Panc1 (cell line): Measurements from ENCODE around the gene TPRG1. TPM values are rescaled to one million over a fixed set of nuclear protein-coding genes. Genes with fewer than 3 reads are reported as not detected.

Source experiments
- ATAC-seq: fragments of 200-7000 bp; cut with Tn5 transposase; 2 replicates; pipeline ENCODE4 v1.9.1; 2020; ENCODE audit warnings: mild to moderate bottlenecking, moderate library complexity
- BruUV-seq: library from RNA; stranded (reverse); fragments of 400-500 nt; replicated peaks from 2 replicates; lab custom pipeline; 2021; lab: Mats Ljungman, UMichigan
- CTCF ChIA-PET: fragments of 300-600 bp; sonication (Branson Sonifier 250); formaldehyde crosslinking; loops from one replicate; lab custom pipeline; 2022; ENCODE audit warnings: antibody characterized with exemption; lab: Charles Lee
- POLR2A ChIA-PET: fragments of 300-600 bp; sonication (Branson Sonifier 250); formaldehyde crosslinking; loops from one replicate; lab custom pipeline; 2022; ENCODE audit warnings: antibody characterized with exemption; lab: Charles Lee
- DNase-seq: peaks from one replicate; pipeline ENCODE4 v3.0.0-alpha.2; 2010; ENCODE audit warnings: low read depth, low spot score
- H3K27ac ChIP-seq: 2 replicates; pipeline ENCODE4 v1.5.1; 2011; ENCODE audit warnings: mild to moderate bottlenecking, low read length, inconsistent platforms
- H3K27me3 ChIP-seq: fragments of 200-500 bp; sonication (Bioruptor generic); 2 replicates; pipeline ENCODE4 v1.6.0; 2014; ENCODE audit warnings: low read length, inconsistent platforms; ENCODE audit not compliant: control insufficient read depth, insufficient read depth
- H3K36me3 ChIP-seq: fragments of 200-500 bp; sonication (Bioruptor generic); 2 replicates; pipeline ENCODE4 v1.5.1; 2014; ENCODE audit warnings: inconsistent platforms, mild to moderate bottlenecking, low read length, moderate library complexity; ENCODE audit not compliant: control insufficient read depth, insufficient read depth
- H3K4me1 ChIP-seq: 2 replicates; pipeline ENCODE4 v1.5.1; 2011; ENCODE audit warnings: inconsistent platforms, mild to moderate bottlenecking, low read length, moderate library complexity; ENCODE audit not compliant: control insufficient read depth, insufficient read depth
- H3K4me3 ChIP-seq, 2 experiments: 2 replicates each; pipeline ENCODE4 v1.5.1; 2011 to 2012; ENCODE audit warnings: low read depth in 2 of 2, low read length in 2 of 2, mild to moderate bottlenecking in 2 of 2, inconsistent platforms in 1 of 2, moderate library complexity in 1 of 2
- H3K9me3 ChIP-seq: fragments of 200-500 bp; sonication (Bioruptor generic); 2 replicates; pipeline ENCODE4 v1.5.1; 2014; ENCODE audit warnings: low read depth, mild to moderate bottlenecking, inconsistent platforms, low read length, moderate library complexity; ENCODE audit not compliant: control insufficient read depth, insufficient read depth
- POLR2AphosphoS5 ChIP-seq: IDR thresholded peaks from 2 replicates; pipeline ENCODE4 v1.6.1; 2012; ENCODE audit warnings: mild to moderate bottlenecking, low read depth, low read length, moderate library complexity
- SIN3A ChIP-seq: IDR thresholded peaks from 2 replicates; pipeline ENCODE4 v1.6.1; 2012; ENCODE audit warnings: low read depth, mild to moderate bottlenecking, low read length, moderate library complexity, borderline replicate concordance; ENCODE audit not compliant: insufficient read depth
- TCF7L2 ChIP-seq: IDR thresholded peaks from 2 replicates; pipeline ENCODE4 v1.6.1; 2011; ENCODE audit warnings: mild to moderate bottlenecking, low read depth, low read length, inconsistent platforms
- in situ Hi-C: cut with HindIII; loops from 2 replicates; pipeline ENCODE4 v1.10.0; 2016; ENCODE audit warnings: low sequenced_read_pairs, low pct_unique_long_range_greater_than_20kb
- intact Hi-C: fragments of 100-400 bp; cut with micrococcal nuclease; formaldehyde crosslinking; loops from one replicate; pipeline ENCODE4 v1.10.0; 2022; ENCODE audit not compliant: unreplicated experiment
- total RNA-seq: library from RNA; stranded (reverse); gene quantifications from one replicate; pipeline ENCODE4 v1.2.1, GENCODE V29; 2021; ENCODE audit not compliant: unreplicated experiment
- TF ChIP-seq, protein P1 (sequence below): fragments of 450-650 bp; IDR thresholded peaks from 2 replicates; pipeline ENCODE4 v1.5.1; 2017; ENCODE audit warnings: mild to moderate bottlenecking
- TF ChIP-seq, protein P2 (sequence below), 2 experiments: IDR thresholded peaks; 2 replicates each; pipeline ENCODE4 v1.6.1; 2011 to 2012; ENCODE audit warnings: low read depth in 2 of 2, control low read depth in 1 of 2, low read length in 1 of 2, mild to moderate bottlenecking in 1 of 2, moderate library complexity in 1 of 2; ENCODE audit not compliant: insufficient read depth in 1 of 2

TPRG1 gene
- total RNA-seq, 1 experiment from 2014 or later: not detected

DNA sequence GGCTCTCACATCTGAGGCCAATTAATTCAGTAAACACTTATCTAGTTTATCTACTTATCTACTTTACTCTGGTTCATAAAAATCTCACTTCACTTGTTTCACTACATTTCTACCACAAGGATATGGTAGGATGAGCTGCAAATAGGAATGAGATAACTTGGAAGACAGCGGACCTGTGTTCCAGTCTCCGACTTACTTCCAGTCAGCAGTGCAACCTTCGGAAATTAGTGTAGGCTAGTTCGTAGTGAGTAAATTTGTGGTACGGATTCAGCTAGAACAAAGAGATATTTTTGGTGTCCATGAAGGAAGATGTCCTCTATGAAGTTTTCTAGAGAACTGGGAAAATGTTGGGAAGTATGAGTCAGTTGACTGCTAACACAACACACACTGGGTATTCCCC is 66.3 kb downstream of the TPRG1 start:
- no peak for ATAC-seq
- Histone ChIP-seq H3K4me1 (no peaks in the 10 kb centered on the region), H3K27me3 (no peaks in the 10 kb centered on the region; the same call in 1 of the 2 replicates), H3K36me3 (no peaks in the 10 kb centered on the region), H3K4me3 (no peak overlapping the region), H3K9me3 (no peaks in the 10 kb centered on the region), H3K27ac (no peak overlapping the region)
- DNase-seq: no peak
- intact Hi-C loops (no loop called here), in situ Hi-C loops (no loop called here)
- TF ChIP-seq SIN3A: no peak
- TF ChIP-seq, protein P1, sequence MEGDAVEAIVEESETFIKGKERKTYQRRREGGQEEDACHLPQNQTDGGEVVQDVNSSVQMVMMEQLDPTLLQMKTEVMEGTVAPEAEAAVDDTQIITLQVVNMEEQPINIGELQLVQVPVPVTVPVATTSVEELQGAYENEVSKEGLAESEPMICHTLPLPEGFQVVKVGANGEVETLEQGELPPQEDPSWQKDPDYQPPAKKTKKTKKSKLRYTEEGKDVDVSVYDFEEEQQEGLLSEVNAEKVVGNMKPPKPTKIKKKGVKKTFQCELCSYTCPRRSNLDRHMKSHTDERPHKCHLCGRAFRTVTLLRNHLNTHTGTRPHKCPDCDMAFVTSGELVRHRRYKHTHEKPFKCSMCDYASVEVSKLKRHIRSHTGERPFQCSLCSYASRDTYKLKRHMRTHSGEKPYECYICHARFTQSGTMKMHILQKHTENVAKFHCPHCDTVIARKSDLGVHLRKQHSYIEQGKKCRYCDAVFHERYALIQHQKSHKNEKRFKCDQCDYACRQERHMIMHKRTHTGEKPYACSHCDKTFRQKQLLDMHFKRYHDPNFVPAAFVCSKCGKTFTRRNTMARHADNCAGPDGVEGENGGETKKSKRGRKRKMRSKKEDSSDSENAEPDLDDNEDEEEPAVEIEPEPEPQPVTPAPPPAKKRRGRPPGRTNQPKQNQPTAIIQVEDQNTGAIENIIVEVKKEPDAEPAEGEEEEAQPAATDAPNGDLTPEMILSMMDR: no peak
- TF ChIP-seq TCF7L2: no peak
- TF ChIP-seq, protein P2, sequence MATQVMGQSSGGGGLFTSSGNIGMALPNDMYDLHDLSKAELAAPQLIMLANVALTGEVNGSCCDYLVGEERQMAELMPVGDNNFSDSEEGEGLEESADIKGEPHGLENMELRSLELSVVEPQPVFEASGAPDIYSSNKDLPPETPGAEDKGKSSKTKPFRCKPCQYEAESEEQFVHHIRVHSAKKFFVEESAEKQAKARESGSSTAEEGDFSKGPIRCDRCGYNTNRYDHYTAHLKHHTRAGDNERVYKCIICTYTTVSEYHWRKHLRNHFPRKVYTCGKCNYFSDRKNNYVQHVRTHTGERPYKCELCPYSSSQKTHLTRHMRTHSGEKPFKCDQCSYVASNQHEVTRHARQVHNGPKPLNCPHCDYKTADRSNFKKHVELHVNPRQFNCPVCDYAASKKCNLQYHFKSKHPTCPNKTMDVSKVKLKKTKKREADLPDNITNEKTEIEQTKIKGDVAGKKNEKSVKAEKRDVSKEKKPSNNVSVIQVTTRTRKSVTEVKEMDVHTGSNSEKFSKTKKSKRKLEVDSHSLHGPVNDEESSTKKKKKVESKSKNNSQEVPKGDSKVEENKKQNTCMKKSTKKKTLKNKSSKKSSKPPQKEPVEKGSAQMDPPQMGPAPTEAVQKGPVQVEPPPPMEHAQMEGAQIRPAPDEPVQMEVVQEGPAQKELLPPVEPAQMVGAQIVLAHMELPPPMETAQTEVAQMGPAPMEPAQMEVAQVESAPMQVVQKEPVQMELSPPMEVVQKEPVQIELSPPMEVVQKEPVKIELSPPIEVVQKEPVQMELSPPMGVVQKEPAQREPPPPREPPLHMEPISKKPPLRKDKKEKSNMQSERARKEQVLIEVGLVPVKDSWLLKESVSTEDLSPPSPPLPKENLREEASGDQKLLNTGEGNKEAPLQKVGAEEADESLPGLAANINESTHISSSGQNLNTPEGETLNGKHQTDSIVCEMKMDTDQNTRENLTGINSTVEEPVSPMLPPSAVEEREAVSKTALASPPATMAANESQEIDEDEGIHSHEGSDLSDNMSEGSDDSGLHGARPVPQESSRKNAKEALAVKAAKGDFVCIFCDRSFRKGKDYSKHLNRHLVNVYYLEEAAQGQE (IDR thresholded peaks at IDR 0.05; ENCODE audit: insufficient read depth in 1 of 2, low read depth in 2 of 2, low read length in 1 of 2): no peak
- no peak for TF ChIP-seq POLR2AphosphoS5
- BruUV-seq: no TSS peak
- ChIA-PET POLR2A (no interaction called here), CTCF (no interaction called here)

GRCh38 chr3:189239616-189240015 is 67.8 kb downstream of the TPRG1 start:
- no peak for TF ChIP-seq SIN3A
- TF ChIP-seq POLR2AphosphoS5: no peak
- TF ChIP-seq, protein P1: no peak
- TF ChIP-seq, protein P2 (IDR thresholded peaks at IDR 0.05; ENCODE audit: insufficient read depth in 1 of 2, low read depth in 2 of 2, low read length in 1 of 2): no peak
- TF ChIP-seq TCF7L2: no peak
- Histone ChIP-seq H3K4me1 (no peaks in the 10 kb centered on the region), H3K27ac (no peak overlapping the region), H3K27me3 (no peaks in the 10 kb centered on the region; the same call in 1 of the 2 replicates), H3K36me3 (no peaks in the 10 kb centered on the region), H3K4me3 (no peak overlapping the region), H3K9me3 (no peaks in the 10 kb centered on the region)
- ATAC-seq (no peak), DNase-seq (no peak)
- CTCF ChIA-PET: no interaction called here
- BruUV-seq: no TSS peak
- intact Hi-C loops (no loop called here), in situ Hi-C loops (no loop called here)
- POLR2A ChIA-PET: no interaction called here
